ENCODE data around the gene ITGB2.
"Not testable (repeated sequence)": the region's sequence is repeated elsewhere in the genome, so short reads cannot be mapped to it uniquely, and the experiment has no call there.

The ITGB2 gene

GRCh38 chr21:44932408-44933181 is 11.9 kb upstream of the ITGB2 start:
- TF ChIP-seq CTCF (IDR thresholded peaks at IDR 0.05; ENCODE audit: insufficient read depth, low read depth, low read length, missing control alignments), result peak; percentile 66
- peak overlapping the region; percentile 82 for H3K4me3 ChIP-seq (ENCODE audit: low read depth, low read length)
- DNase-seq (ENCODE audit: low read depth), result peak; percentile 68

GRCh38 chr21:44931501-44932407 is 11.1 kb upstream of the ITGB2 start:
- H3K4me3 ChIP-seq (ENCODE audit: low read depth, low read length), result peak overlapping the region; percentile 82
- peak; percentile 40 for DNase-seq (ENCODE audit: low read depth)
- no peak for TF ChIP-seq CTCF (IDR thresholded peaks at IDR 0.05; ENCODE audit: insufficient read depth, low read depth, low read length, missing control alignments)

GRCh38 chr21:44931137-44931500 is 10.4 kb upstream of the ITGB2 start:
- TF ChIP-seq CTCF (IDR thresholded peaks at IDR 0.05; ENCODE audit: insufficient read depth, low read depth, low read length, missing control alignments), result no peak
- DNase-seq (ENCODE audit: low read depth), result peak; percentile 86
- H3K4me3 ChIP-seq (ENCODE audit: low read depth, low read length), result peak overlapping the region; percentile 82

GRCh38 chr21:44930543-44930981 is 9.9 kb upstream of the ITGB2 start:
- H3K4me3 ChIP-seq (ENCODE audit: low read depth, low read length), result peak overlapping the region; percentile 82
- no peak for TF ChIP-seq CTCF (IDR thresholded peaks at IDR 0.05; ENCODE audit: insufficient read depth, low read depth, low read length, missing control alignments)
- peak; percentile 47 for DNase-seq (ENCODE audit: low read depth)

- peak overlapping the region; percentile 82 for H3K4me3 ChIP-seq (ENCODE audit: low read depth, low read length)
- no peak for TF ChIP-seq CTCF (IDR thresholded peaks at IDR 0.05; ENCODE audit: insufficient read depth, low read depth, low read length, missing control alignments)
Observed at GRCh38 chr21:44929799-44930542, 9.3 kb upstream of the ITGB2 start.

GRCh38 chr21:44929242-44929798 is 8.6 kb upstream of the ITGB2 start:
- no peak for TF ChIP-seq CTCF (IDR thresholded peaks at IDR 0.05; ENCODE audit: insufficient read depth, low read depth, low read length, missing control alignments)
- H3K4me3 ChIP-seq (ENCODE audit: low read depth, low read length), result peak overlapping the region; percentile 82
- DNase-seq (ENCODE audit: low read depth), result peak; percentile 42

More at GRCh38 chr21:44929799-44930542, 9.3 kb upstream of the ITGB2 start:
- peak; percentile 54 for DNase-seq (ENCODE audit: low read depth)

GRCh38 chr21:44928500-44929241 is 8.0 kb upstream of the ITGB2 start:
- peak overlapping the region; percentile 82 for H3K4me3 ChIP-seq (ENCODE audit: low read depth, low read length)
- not testable (repeated sequence) for DNase-seq (ENCODE audit: low read depth)
